Tibial nerve (tissue), 4 donors: Measurements from ENCODE around the gene GULP1. TPM values are rescaled to one million over a fixed set of nuclear protein-coding genes. Genes with fewer than 3 reads are reported as not detected.

Experiments used
- DNase-seq, 2 donors: peaks; one replicate each; pipeline ENCODE4 v3.0.0-alpha.2; 2019; ENCODE audit warnings: low spot score in 2 of 2
- H3K27ac ChIP-seq, 4 donors: fragments of 200-600 bp; sonication (generic) in 3 of 4; one replicate each; pipeline ENCODE4 v1.5.1; 2017 to 2019; ENCODE audit warnings: mild to moderate bottlenecking in 1 of 4
- H3K27me3 ChIP-seq, 2 donors: fragments of 200-600 bp; sonication (generic) in 1 of 2; one replicate each; pipeline versions ENCODE4 v1.5.1 to v1.6.0; 2017 to 2019
- H3K36me3 ChIP-seq, 3 donors: fragments of 200-600 bp; sonication (generic); one replicate each; pipeline ENCODE4 v1.5.1; 2018 to 2019
- H3K4me1 ChIP-seq, 4 donors: fragments of 200-600 bp; sonication (generic) in 3 of 4; one replicate each; pipeline ENCODE4 v1.5.1; 2017 to 2019
- H3K4me3 ChIP-seq, 4 donors: fragments of 200-600 bp; sonication (generic) in 3 of 4; one replicate each; pipeline ENCODE4 v1.5.1; 2017 to 2019; ENCODE audit warnings: mild to moderate bottlenecking in 1 of 4, moderate library complexity in 1 of 4
- H3K9me3 ChIP-seq, 4 donors: fragments of 200-600 bp; sonication (generic) in 3 of 4; one replicate each; pipeline ENCODE4 v1.5.1; 2017 to 2019
- CTCF ChIP-seq, 5 experiments: fragments of 200-600 bp in 3 of 5; fragments of 450-650 bp in 2 of 5; sonication (generic) in 3 of 5; IDR thresholded peaks; one replicate each; pipeline ENCODE4 v1.5.1; 2016 to 2019; ENCODE audit warnings: antibody characterized with exemption in 5 of 5, mild to moderate bottlenecking in 3 of 5, moderate library complexity in 2 of 5
- EP300 ChIP-seq, 2 donors: sonication (generic); formaldehyde crosslinking; IDR thresholded peaks; one replicate each; pipeline ENCODE4 v1.6.1; 2017; ENCODE audit warnings: antibody characterized with exemption in 2 of 2, mild to moderate bottlenecking in 1 of 2
- POLR2A ChIP-seq, 2 donors: fragments of 450-650 bp; IDR thresholded peaks; one replicate each; pipeline ENCODE4 v1.6.1; 2017; ENCODE audit warnings: antibody characterized with exemption in 2 of 2, mild to moderate bottlenecking in 2 of 2, moderate library complexity in 2 of 2
- WGBS, 2 donors: methylation state at CpG; one replicate each; pipeline ENCODE4 v1.1.5; 2018; 5-methylcytosine and 5-hydroxymethylcytosine counted together
- total RNA-seq, 4 donors: library from RNA; depleted of rRNA; stranded (reverse); fragments of >200 nt; gene quantifications; one replicate each; pipeline ENCODE4 v1.1.0, GENCODE V29; 2016

The GULP1 gene
- total RNA-seq, 4 donors from 2014 or later, result 63.4 to 89.2 (median 78.1) TPM

GRCh38 chr2:188345831-188346458 lies 54.3 kb downstream of the GULP1 start:
- no peak for DNase-seq
- no peak for TF ChIP-seq EP300 (IDR thresholded peaks at IDR 0.05)
- TF ChIP-seq POLR2A (IDR thresholded peaks at IDR 0.05), result no peak
- no peak for TF ChIP-seq CTCF (IDR thresholded peaks at IDR 0.05)
- Histone ChIP-seq H3K9me3 (no peaks in the 10 kb centered on the region), H3K4me3 (no peak overlapping the region), H3K27ac (no peak overlapping the region), H3K36me3 (peaks cover 0 to 1% (median 0%) of the 10 kb centered on the region in 3 donors), H3K4me1 (peaks cover 0 to 35% (median 0%) of the 10 kb centered on the region in 4 donors), H3K27me3 (no peaks in the 10 kb centered on the region)
- WGBS, 2 donors, result 31 to 40% methylated on average over 3 of the region's 3 CpGs

GRCh38 chr2:188349019-188349418 lies 57.3 kb downstream of the GULP1 start:
- H3K27ac ChIP-seq, result no peak overlapping the region
- no peak for TF ChIP-seq POLR2A (IDR thresholded peaks at IDR 0.05)
- no peak for TF ChIP-seq EP300 (IDR thresholded peaks at IDR 0.05)
- TF ChIP-seq CTCF (IDR thresholded peaks at IDR 0.05), result no peak
- H3K36me3 ChIP-seq, result no peaks in the 10 kb centered on the region
- WGBS, 2 donors, result 65 to 74% methylated on average over 1 of the region's 1 CpG
- H3K4me1 ChIP-seq, result peaks cover 0 to 42% (median 0%) of the 10 kb centered on the region in 4 donors
- no peak for DNase-seq
- no peaks in the 10 kb centered on the region for H3K27me3 ChIP-seq
- H3K4me3 ChIP-seq, result no peak overlapping the region
- no peaks in the 10 kb centered on the region for H3K9me3 ChIP-seq

GRCh38 chr2:188353282-188353681 lies 61.6 kb downstream of the GULP1 start:
- Histone ChIP-seq H3K4me1 (peaks cover 0 to 14% (median 0%) of the 10 kb centered on the region in 4 donors), H3K27ac (no peak overlapping the region), H3K36me3 (no peaks in the 10 kb centered on the region), H3K4me3 (no peak overlapping the region), H3K27me3 (no peaks in the 10 kb centered on the region), H3K9me3 (peaks cover 0 to 6% (median 0%) of the 10 kb centered on the region in 4 donors)
- WGBS, 2 donors, result 87 to 88% methylated on average over 5 of the region's 5 CpGs
- DNase-seq, result no peak
- no peak for TF ChIP-seq CTCF (IDR thresholded peaks at IDR 0.05)
- no peak for TF ChIP-seq EP300 (IDR thresholded peaks at IDR 0.05)
- TF ChIP-seq POLR2A (IDR thresholded peaks at IDR 0.05), result no peak

GRCh38 chr2:188360485-188361263 lies 69.0 kb downstream of the GULP1 start:
- H3K9me3 ChIP-seq, result peaks cover 0 to 6% (median 0%) of the 10 kb centered on the region in 4 donors
- no peak for TF ChIP-seq CTCF (IDR thresholded peaks at IDR 0.05)
- TF ChIP-seq EP300 (IDR thresholded peaks at IDR 0.05), result no peak
- no peak for TF ChIP-seq POLR2A (IDR thresholded peaks at IDR 0.05)
- H3K4me1 ChIP-seq, result peaks cover 0 to 17% (median 0%) of the 10 kb centered on the region in 4 donors
- no peak for DNase-seq
- WGBS, 2 donors, result 91% methylated on average over 9 of the region's 9 CpGs
- H3K4me3 ChIP-seq, result no peak overlapping the region
- H3K36me3 ChIP-seq, result no peaks in the 10 kb centered on the region
- no peaks in the 10 kb centered on the region for H3K27me3 ChIP-seq
- H3K27ac ChIP-seq, result no peak overlapping the region

- DNase-seq, result no peak
- WGBS, 2 donors, result 65 to 69% methylated on average over 4 of the region's 4 CpGs
- TF ChIP-seq POLR2A (IDR thresholded peaks at IDR 0.05) (no peak), EP300 (IDR thresholded peaks at IDR 0.05) (no peak), CTCF (IDR thresholded peaks at IDR 0.05) (no peak)
- Histone ChIP-seq H3K4me1 (peaks cover 0 to 17% (median 0%) of the 10 kb centered on the region in 4 donors), H3K27me3 (no peaks in the 10 kb centered on the region), H3K4me3 (no peak overlapping the region), H3K9me3 (no peaks in the 10 kb centered on the region), H3K36me3 (no peaks in the 10 kb centered on the region), H3K27ac (no peak overlapping the region)
Measured at GRCh38 chr2:188364033-188364630, 72.5 kb downstream of the GULP1 start.
